HCT116 (cell line): ENCODE measurements around the gene MARCHF3. TPM values are rescaled to one million over a fixed set of nuclear protein-coding genes. Genes with fewer than 3 reads are reported as not detected.

Experiments
- ATAC-seq: fragments of 200-7000 bp; cut with Tn5 transposase; 2 replicates; pipeline ENCODE4 v1.9.1; 2020; ENCODE audit warnings: mild to moderate bottlenecking, moderate library complexity
- BruUV-seq: library from RNA; stranded (reverse); fragments of 400-500 nt; replicated peaks from 2 replicates; lab custom pipeline; 2021; lab: Mats Ljungman, UMichigan
- CTCF ChIA-PET: fragments of 300-600 bp; sonication (Branson Sonifier 250); formaldehyde crosslinking; loops from one replicate; lab custom pipeline; 2021; ENCODE audit warnings: antibody characterized with exemption; lab: Charles Lee
- POLR2A ChIA-PET: fragments of 300-600, 350-600 bp; sonication (Branson Sonifier 250); formaldehyde crosslinking; loops from one replicate; lab custom pipeline; 2021; ENCODE audit warnings: antibody characterized with exemption; lab: Charles Lee
- RAD21 ChIA-PET, 2 experiments: fragments of 300-600 bp; sonication (Branson Sonifier 250); formaldehyde crosslinking; loops; one replicate each; lab custom pipeline; 2023; ENCODE audit warnings: low total read pairs in 2 of 2; ENCODE audit not compliant: uncharacterized antibody in 2 of 2, unreplicated experiment in 2 of 2, low non-redundant PET in 1 of 2; lab: Charles Lee
- DNase-seq: peaks from one replicate; pipeline ENCODE4 v3.0.0-alpha.2; 2010; ENCODE audit warnings: low read depth, low spot score
- H2AFZ ChIP-seq: fragments of 200-600 bp; shearing (Covaris generic), sonication (generic); 2 replicates; pipeline ENCODE4 v1.6.1; 2017; ENCODE audit warnings: low read depth, mixed run types, mixed read lengths, antibody characterized with exemption, low read length; ENCODE audit not compliant: poor library complexity, severe bottlenecking
- H3K27ac ChIP-seq: 2 replicates; pipeline ENCODE4 v1.5.1; 2012; ENCODE audit warnings: low read depth, low read length
- H3K27me3 ChIP-seq: fragments of 200-600 bp; sonication (generic); 2 replicates; pipeline ENCODE4 v1.6.1; 2016; ENCODE audit warnings: mixed run types, low read length, mixed read lengths; ENCODE audit not compliant: insufficient read depth
- H3K36me3 ChIP-seq, 2 experiments: fragments of 200-500 bp in 1 of 2; fragments of 200-600 bp in 1 of 2; sonication (Bioruptor generic) in 1 of 2; sonication (generic) in 1 of 2; 2 replicates each; pipeline versions ENCODE4 v1.5.1 to v1.6.1; 2014 to 2016; ENCODE audit warnings: low read length in 2 of 2, inconsistent platforms in 1 of 2, mixed read lengths in 1 of 2, mixed run types in 1 of 2; ENCODE audit not compliant: insufficient read depth in 2 of 2, control insufficient read depth in 1 of 2
- H3K4me1 ChIP-seq, 2 experiments: fragments of 200-600 bp in 1 of 2; sonication (generic) in 1 of 2; 2 replicates each; pipeline versions ENCODE4 v1.5.1 to v1.6.1; 2012 to 2017; ENCODE audit warnings: low read length in 2 of 2, inconsistent platforms in 1 of 2, mild to moderate bottlenecking in 1 of 2, mixed read lengths in 1 of 2, mixed run types in 1 of 2, moderate library complexity in 1 of 2; ENCODE audit not compliant: insufficient read depth in 2 of 2, control insufficient read depth in 1 of 2
- H3K4me2 ChIP-seq: fragments of 200-600 bp; sonication (generic); 2 replicates; pipeline ENCODE4 v1.6.1; 2017; ENCODE audit warnings: mixed run types, low read length, mixed read lengths
- H3K4me3 ChIP-seq, 2 experiments: fragments of 200-600 bp in 1 of 2; sonication (generic) in 1 of 2; replicated peaks in 1 of 2; 2 replicates each; pipeline ENCODE4 v1.5.1; 2011 to 2016; ENCODE audit warnings: low read length in 2 of 2, control low read depth in 1 of 2, low read depth in 1 of 2, mild to moderate bottlenecking in 1 of 2, mixed read lengths in 1 of 2, mixed run types in 1 of 2
- H3K79me2 ChIP-seq: fragments of 200-600 bp; sonication (generic); 2 replicates; pipeline ENCODE4 v1.6.1; 2017; ENCODE audit warnings: mild to moderate bottlenecking, mixed run types, low read length, moderate library complexity, mixed read lengths; ENCODE audit not compliant: insufficient read depth
- H3K9ac ChIP-seq: fragments of 200-600 bp; sonication (generic); 2 replicates; pipeline ENCODE4 v1.6.1; 2016; ENCODE audit warnings: low read length, mixed read lengths
- H3K9me2 ChIP-seq: fragments of 200-600 bp; sonication (generic), shearing (Covaris generic); 2 replicates; pipeline ENCODE4 v1.6.1; 2017; ENCODE audit warnings: mixed run types, mild to moderate bottlenecking, moderate library complexity; ENCODE audit not compliant: insufficient read depth
- H3K9me3 ChIP-seq, 2 experiments: fragments of 200-500 bp in 1 of 2; fragments of 200-600 bp in 1 of 2; sonication (Bioruptor generic) in 1 of 2; sonication (generic) in 1 of 2; 2 replicates each; pipeline ENCODE4 v1.6.1; 2014 to 2017; ENCODE audit warnings: low read length in 2 of 2, mixed read lengths in 2 of 2, inconsistent platforms in 1 of 2, low read depth in 1 of 2, mild to moderate bottlenecking in 1 of 2, mixed run types in 1 of 2, moderate library complexity in 1 of 2; ENCODE audit not compliant: control insufficient read depth in 1 of 2, insufficient read depth in 1 of 2
- H4K20me1 ChIP-seq: fragments of 200-600 bp; sonication (generic), shearing (Covaris generic); 2 replicates; pipeline ENCODE4 v1.6.1; 2017; ENCODE audit warnings: mixed run types, mild to moderate bottlenecking, moderate library complexity; ENCODE audit not compliant: insufficient read depth
- CEBPB ChIP-seq: IDR thresholded peaks from 2 replicates; pipeline ENCODE4 v1.6.1; 2012; ENCODE audit warnings: low read depth
- EGR1 ChIP-seq: IDR thresholded peaks from 2 replicates; pipeline ENCODE4 v1.6.1; 2012; ENCODE audit warnings: low read depth
- ELF1 ChIP-seq: IDR thresholded peaks from 2 replicates; pipeline ENCODE4 v1.6.1; 2012; ENCODE audit warnings: low read depth, borderline replicate concordance
- JUND ChIP-seq: IDR thresholded peaks from 2 replicates; pipeline ENCODE4 v1.6.1; 2012
- POLR2AphosphoS5 ChIP-seq: IDR thresholded peaks from 2 replicates; pipeline ENCODE4 v1.6.1; 2011; ENCODE audit warnings: mild to moderate bottlenecking, low read depth, low read length, moderate library complexity
- SRF ChIP-seq: IDR thresholded peaks from 2 replicates; pipeline ENCODE4 v1.6.1; 2012; ENCODE audit warnings: low read depth
- YY1 ChIP-seq: IDR thresholded peaks from 2 replicates; pipeline ENCODE4 v1.6.1; 2011; ENCODE audit warnings: low read length, low read depth, moderate library complexity, mild to moderate bottlenecking; ENCODE audit not compliant: insufficient replicate concordance; ENCODE audit errors: extremely low read depth
- ZFX ChIP-seq: fragments of 450-650 bp; IDR thresholded peaks from 2 replicates; pipeline ENCODE4 v1.6.1; 2017
- intact Hi-C: fragments of 100-400 bp; cut with micrococcal nuclease; formaldehyde crosslinking; loops from 2 replicates; pipeline ENCODE4 v1.10.0; 2022
- total RNA-seq: library from RNA; stranded (reverse); gene quantifications from one replicate; pipeline ENCODE4 v1.2.1, GENCODE V29; 2021; ENCODE audit not compliant: unreplicated experiment
- TF ChIP-seq, protein P1 (sequence below): IDR thresholded peaks from 2 replicates; pipeline ENCODE4 v1.6.1; 2012
- TF ChIP-seq, protein P2 (sequence below): IDR thresholded peaks from 2 replicates; pipeline ENCODE4 v1.6.1; 2012; ENCODE audit warnings: low read depth
- TF ChIP-seq, protein P3 (sequence below): IDR thresholded peaks from 2 replicates; pipeline ENCODE4 v1.6.1; 2011; ENCODE audit warnings: mild to moderate bottlenecking, low read length, moderate library complexity; ENCODE audit not compliant: insufficient replicate concordance; ENCODE audit errors: extremely low read depth

Gene MARCHF3
- total RNA-seq, 1 experiment from 2014 or later: 2.3 TPM

DNA sequence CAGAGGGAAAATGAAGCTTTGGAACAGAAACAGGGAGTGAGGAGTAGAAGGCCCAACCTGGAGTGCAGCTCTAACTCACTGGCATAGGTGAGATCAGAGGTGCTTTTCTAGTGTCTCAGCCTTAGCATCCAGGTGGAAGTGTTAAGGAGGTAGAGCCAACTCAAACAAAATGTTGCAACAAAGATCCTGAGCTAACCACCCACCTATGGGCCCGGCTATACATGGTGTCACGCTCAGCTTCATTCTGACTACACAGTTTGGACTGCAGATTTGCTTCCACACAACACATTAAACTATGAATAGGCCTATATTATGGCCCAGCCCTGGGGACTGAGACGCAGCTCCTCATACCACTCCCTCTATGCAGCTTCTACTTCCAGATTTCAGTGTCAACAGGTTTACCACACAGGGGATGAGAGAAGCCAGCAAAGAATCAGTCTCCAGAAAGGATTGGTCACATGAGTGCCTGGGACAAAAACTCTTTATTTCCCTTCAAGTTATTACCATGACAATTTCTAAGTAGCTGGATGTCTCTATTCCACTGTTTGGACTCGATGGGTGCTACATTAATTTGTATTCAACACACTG is 34.0 kb upstream of the MARCHF3 start:
- no peak for ATAC-seq
- TF ChIP-seq, protein P1, sequence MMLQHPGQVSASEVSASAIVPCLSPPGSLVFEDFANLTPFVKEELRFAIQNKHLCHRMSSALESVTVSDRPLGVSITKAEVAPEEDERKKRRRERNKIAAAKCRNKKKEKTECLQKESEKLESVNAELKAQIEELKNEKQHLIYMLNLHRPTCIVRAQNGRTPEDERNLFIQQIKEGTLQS: no peak
- TF ChIP-seq YY1: no peak
- no peak for TF ChIP-seq SRF
- TF ChIP-seq, protein P2, sequence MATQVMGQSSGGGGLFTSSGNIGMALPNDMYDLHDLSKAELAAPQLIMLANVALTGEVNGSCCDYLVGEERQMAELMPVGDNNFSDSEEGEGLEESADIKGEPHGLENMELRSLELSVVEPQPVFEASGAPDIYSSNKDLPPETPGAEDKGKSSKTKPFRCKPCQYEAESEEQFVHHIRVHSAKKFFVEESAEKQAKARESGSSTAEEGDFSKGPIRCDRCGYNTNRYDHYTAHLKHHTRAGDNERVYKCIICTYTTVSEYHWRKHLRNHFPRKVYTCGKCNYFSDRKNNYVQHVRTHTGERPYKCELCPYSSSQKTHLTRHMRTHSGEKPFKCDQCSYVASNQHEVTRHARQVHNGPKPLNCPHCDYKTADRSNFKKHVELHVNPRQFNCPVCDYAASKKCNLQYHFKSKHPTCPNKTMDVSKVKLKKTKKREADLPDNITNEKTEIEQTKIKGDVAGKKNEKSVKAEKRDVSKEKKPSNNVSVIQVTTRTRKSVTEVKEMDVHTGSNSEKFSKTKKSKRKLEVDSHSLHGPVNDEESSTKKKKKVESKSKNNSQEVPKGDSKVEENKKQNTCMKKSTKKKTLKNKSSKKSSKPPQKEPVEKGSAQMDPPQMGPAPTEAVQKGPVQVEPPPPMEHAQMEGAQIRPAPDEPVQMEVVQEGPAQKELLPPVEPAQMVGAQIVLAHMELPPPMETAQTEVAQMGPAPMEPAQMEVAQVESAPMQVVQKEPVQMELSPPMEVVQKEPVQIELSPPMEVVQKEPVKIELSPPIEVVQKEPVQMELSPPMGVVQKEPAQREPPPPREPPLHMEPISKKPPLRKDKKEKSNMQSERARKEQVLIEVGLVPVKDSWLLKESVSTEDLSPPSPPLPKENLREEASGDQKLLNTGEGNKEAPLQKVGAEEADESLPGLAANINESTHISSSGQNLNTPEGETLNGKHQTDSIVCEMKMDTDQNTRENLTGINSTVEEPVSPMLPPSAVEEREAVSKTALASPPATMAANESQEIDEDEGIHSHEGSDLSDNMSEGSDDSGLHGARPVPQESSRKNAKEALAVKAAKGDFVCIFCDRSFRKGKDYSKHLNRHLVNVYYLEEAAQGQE: no peak
- TF ChIP-seq EGR1: no peak
- TF ChIP-seq ELF1: no peak
- no peak for TF ChIP-seq POLR2AphosphoS5
- TF ChIP-seq, protein P3, sequence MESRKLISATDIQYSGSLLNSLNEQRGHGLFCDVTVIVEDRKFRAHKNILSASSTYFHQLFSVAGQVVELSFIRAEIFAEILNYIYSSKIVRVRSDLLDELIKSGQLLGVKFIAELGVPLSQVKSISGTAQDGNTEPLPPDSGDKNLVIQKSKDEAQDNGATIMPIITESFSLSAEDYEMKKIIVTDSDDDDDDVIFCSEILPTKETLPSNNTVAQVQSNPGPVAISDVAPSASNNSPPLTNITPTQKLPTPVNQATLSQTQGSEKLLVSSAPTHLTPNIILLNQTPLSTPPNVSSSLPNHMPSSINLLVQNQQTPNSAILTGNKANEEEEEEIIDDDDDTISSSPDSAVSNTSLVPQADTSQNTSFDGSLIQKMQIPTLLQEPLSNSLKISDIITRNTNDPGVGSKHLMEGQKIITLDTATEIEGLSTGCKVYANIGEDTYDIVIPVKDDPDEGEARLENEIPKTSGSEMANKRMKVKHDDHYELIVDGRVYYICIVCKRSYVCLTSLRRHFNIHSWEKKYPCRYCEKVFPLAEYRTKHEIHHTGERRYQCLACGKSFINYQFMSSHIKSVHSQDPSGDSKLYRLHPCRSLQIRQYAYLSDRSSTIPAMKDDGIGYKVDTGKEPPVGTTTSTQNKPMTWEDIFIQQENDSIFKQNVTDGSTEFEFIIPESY: no peak
- no peak for TF ChIP-seq JUND
- TF ChIP-seq ZFX: no peak
- no peak for TF ChIP-seq CEBPB
- ChIA-PET POLR2A (no interaction called here), RAD21 (no interaction called here), CTCF (no interaction called here)
- Histone ChIP-seq H3K4me1 (no peaks in the 10 kb centered on the region), H3K79me2 (no peaks in the 10 kb centered on the region), H3K36me3 (no peaks in the 10 kb centered on the region), H3K27ac (no peak overlapping the region), H2AFZ (no peak overlapping the region), H3K9ac (no peak overlapping the region), H3K4me2 (no peak overlapping the region), H3K9me3 (no peaks in the 10 kb centered on the region), H4K20me1 (0 out of 2 replicates have a peak, but pooled peaks cover 2% of the 10 kb centered on the region), H3K9me2 (0 out of 2 replicates have a peak, but pooled peaks cover 2% of the 10 kb centered on the region), H3K4me3 (no peak overlapping the region), H3K27me3 (no peaks in the 10 kb centered on the region)
- DNase-seq: no peak
- intact Hi-C loops: no loop called here
- BruUV-seq: no TSS peak
